Memory B cell (primary cell): ENCODE results near the gene IL1B.

ENCODE experiments used
- ATAC-seq: fragments of 150-1000 bp; cut with Tn5 transposase; 2 replicates; pipeline ENCODE4 v1.10.0; 2021; ENCODE audit warnings: low read depth, mild to moderate bottlenecking, moderate library complexity
- DNase-seq, 2 donors: peaks; one replicate each; pipeline ENCODE4 v3.0.0; 2022; ENCODE audit warnings: low spot score in 2 of 2
- H3K27ac Mint-ChIP-seq: one replicate; pipeline ENCODE4 v1.8.0; 2022; ENCODE audit warnings: mild to moderate bottlenecking, moderate library complexity, mixed read lengths
- H3K27me3 Mint-ChIP-seq: one replicate; pipeline ENCODE4 v1.8.0; 2022; ENCODE audit warnings: mixed read lengths
- H3K36me3 Mint-ChIP-seq: one replicate; pipeline ENCODE4 v1.8.0; 2022; ENCODE audit warnings: mild to moderate bottlenecking, mixed read lengths
- H3K4me1 Mint-ChIP-seq: one replicate; pipeline ENCODE4 v1.8.0; 2022; ENCODE audit warnings: mixed read lengths
- H3K4me3 Mint-ChIP-seq: one replicate; pipeline ENCODE4 v1.8.0; 2022; ENCODE audit warnings: mild to moderate bottlenecking, moderate library complexity, mixed read lengths
- H3K9me3 Mint-ChIP-seq: one replicate; pipeline ENCODE4 v1.8.0; 2022; ENCODE audit warnings: mixed read lengths

IL1B gene

GRCh38 chr2:112829101-112829960 lies 7.2 kb downstream of the IL1B start:
- Mint-ChIP-seq H3K36me3 (peaks cover 1% of the 10 kb centered on the region), H3K27ac (no peak overlapping the region), H3K4me1 (peaks cover 8% of the 10 kb centered on the region), H3K4me3 (no peak overlapping the region), H3K9me3 (no peaks in the 10 kb centered on the region), H3K27me3 (peaks cover 3% of the 10 kb centered on the region)
- ATAC-seq (no peak), DNase-seq (no peak)

- Mint-ChIP-seq H3K4me3 (no peak overlapping the region), H3K4me1 (peaks cover 6% of the 10 kb centered on the region), H3K27me3 (peaks cover 3% of the 10 kb centered on the region), H3K36me3 (peaks cover 1% of the 10 kb centered on the region), H3K9me3 (no peaks in the 10 kb centered on the region), H3K27ac (no peak overlapping the region)
- ATAC-seq: no peak
- no peak for DNase-seq
Measured at GRCh38 chr2:112828251-112828691, 8.3 kb downstream of the IL1B start.

- ATAC-seq: no peak
- Mint-ChIP-seq H3K4me1 (peaks cover 6% of the 10 kb centered on the region), H3K27me3 (peaks cover 3% of the 10 kb centered on the region), H3K36me3 (peaks cover 1% of the 10 kb centered on the region), H3K27ac (no peak overlapping the region), H3K4me3 (no peak overlapping the region), H3K9me3 (no peaks in the 10 kb centered on the region)
- DNase-seq: no peak
Measured at GRCh38 chr2:112827604-112828185, 8.9 kb downstream of the IL1B start.

GRCh38 chr2:112827009-112827408 lies 9.6 kb downstream of the IL1B start:
- Mint-ChIP-seq H3K4me1 (peaks cover 6% of the 10 kb centered on the region), H3K36me3 (peaks cover 1% of the 10 kb centered on the region), H3K27ac (no peak overlapping the region), H3K9me3 (no peaks in the 10 kb centered on the region), H3K27me3 (peaks cover 3% of the 10 kb centered on the region), H3K4me3 (no peak overlapping the region)
- ATAC-seq (no peak), DNase-seq (no peak)

- no peaks in the 10 kb centered on the region for H3K9me3 Mint-ChIP-seq
- no peaks in the 10 kb centered on the region for H3K4me1 Mint-ChIP-seq
- H3K36me3 Mint-ChIP-seq: no peaks in the 10 kb centered on the region
- no peak overlapping the region for H3K4me3 Mint-ChIP-seq
- no peak for ATAC-seq
- H3K27ac Mint-ChIP-seq: no peak overlapping the region
- DNase-seq: no peak
- H3K27me3 Mint-ChIP-seq: peaks cover 3% of the 10 kb centered on the region
Measured at GRCh38 chr2:112825706-112826105, 10.9 kb downstream of the IL1B start.

GRCh38 chr2:112824694-112825085 lies 11.9 kb downstream of the IL1B start:
- no peak for ATAC-seq

GRCh38 chr2:112821682-112822081 lies 14.9 kb downstream of the IL1B start:
- no peak for ATAC-seq
- no peak overlapping the region for H3K27ac Mint-ChIP-seq

More at GRCh38 chr2:112824694-112825085, 11.9 kb downstream of the IL1B start:
- Mint-ChIP-seq H3K36me3 (no peaks in the 10 kb centered on the region), H3K4me3 (no peak overlapping the region), H3K27me3 (peaks cover 3% of the 10 kb centered on the region), H3K27ac (no peak overlapping the region), H3K4me1 (no peaks in the 10 kb centered on the region), H3K9me3 (no peaks in the 10 kb centered on the region)
- DNase-seq: no peak

GRCh38 chr2:112821142-112821541 lies 15.4 kb downstream of the IL1B start:
- Mint-ChIP-seq H3K4me3 (no peak overlapping the region), H3K27ac (no peak overlapping the region), H3K9me3 (no peaks in the 10 kb centered on the region), H3K36me3 (no peaks in the 10 kb centered on the region), H3K4me1 (no peaks in the 10 kb centered on the region), H3K27me3 (no peaks in the 10 kb centered on the region)
- no peak for ATAC-seq
- no peak for DNase-seq

More at GRCh38 chr2:112821682-112822081, 14.9 kb downstream of the IL1B start:
- no peak overlapping the region for H3K4me3 Mint-ChIP-seq
- H3K27me3 Mint-ChIP-seq: no peaks in the 10 kb centered on the region
- no peaks in the 10 kb centered on the region for H3K36me3 Mint-ChIP-seq
- no peaks in the 10 kb centered on the region for H3K4me1 Mint-ChIP-seq
- no peak for DNase-seq
- no peaks in the 10 kb centered on the region for H3K9me3 Mint-ChIP-seq

GRCh38 chr2:112820343-112820742 lies 16.2 kb downstream of the IL1B start:
- Mint-ChIP-seq H3K4me1 (no peaks in the 10 kb centered on the region), H3K9me3 (no peaks in the 10 kb centered on the region), H3K27me3 (no peaks in the 10 kb centered on the region), H3K36me3 (no peaks in the 10 kb centered on the region), H3K4me3 (no peak overlapping the region), H3K27ac (no peak overlapping the region)
- no peak for DNase-seq
- ATAC-seq: no peak

GRCh38 chr2:112819081-112819480 lies 17.5 kb downstream of the IL1B start:
- Mint-ChIP-seq H3K36me3 (no peaks in the 10 kb centered on the region), H3K27me3 (no peaks in the 10 kb centered on the region), H3K9me3 (no peaks in the 10 kb centered on the region), H3K4me3 (no peak overlapping the region), H3K27ac (no peak overlapping the region), H3K4me1 (no peaks in the 10 kb centered on the region)
- DNase-seq (no peak), ATAC-seq (no peak)

- no peaks in the 10 kb centered on the region for H3K9me3 Mint-ChIP-seq
- no peaks in the 10 kb centered on the region for H3K36me3 Mint-ChIP-seq
- ATAC-seq (no peak), DNase-seq (no peak)
- no peaks in the 10 kb centered on the region for H3K27me3 Mint-ChIP-seq
- H3K4me3 Mint-ChIP-seq: no peak overlapping the region
- no peak overlapping the region for H3K27ac Mint-ChIP-seq
- peaks cover under 1% of the 10 kb centered on the region for H3K4me1 Mint-ChIP-seq
Measured at GRCh38 chr2:112818094-112818902, 18.3 kb downstream of the IL1B start.

GRCh38 chr2:112817082-112817689 lies 19.4 kb downstream of the IL1B start:
- H3K9me3 Mint-ChIP-seq: no peaks in the 10 kb centered on the region
- no peak overlapping the region for H3K27ac Mint-ChIP-seq
- no peak overlapping the region for H3K4me3 Mint-ChIP-seq
- ATAC-seq: no peak
- no peaks in the 10 kb centered on the region for H3K27me3 Mint-ChIP-seq
- H3K4me1 Mint-ChIP-seq: peaks cover 9% of the 10 kb centered on the region
- DNase-seq: no peak
- no peaks in the 10 kb centered on the region for H3K36me3 Mint-ChIP-seq

- DNase-seq (no peak), ATAC-seq (no peak)
- H3K27me3 Mint-ChIP-seq: no peaks in the 10 kb centered on the region
- H3K9me3 Mint-ChIP-seq: peaks cover 3% of the 10 kb centered on the region
- H3K36me3 Mint-ChIP-seq: no peaks in the 10 kb centered on the region
- peaks cover 17% of the 10 kb centered on the region for H3K4me1 Mint-ChIP-seq
- no peak overlapping the region for H3K27ac Mint-ChIP-seq
- no peak overlapping the region for H3K4me3 Mint-ChIP-seq
Measured at GRCh38 chr2:112814278-112814677, 22.3 kb downstream of the IL1B start.
